Neural cell (in vitro differentiated cells): ENCODE measurements around the gene ZNF462. TPM values are rescaled to one million over a fixed set of nuclear protein-coding genes. Genes with fewer than 3 reads are reported as not detected.

Experiments used
- H2AFZ ChIP-seq: fragments of 200-600, 300-800 bp; sonication (generic), shearing (Covaris generic); 2 replicates; pipeline ENCODE4 v1.6.0; 2014; ENCODE audit warnings: low read depth, mild to moderate bottlenecking, antibody characterized with exemption, low read length, moderate library complexity
- H3F3A ChIP-seq: fragments of 200-600 bp; shearing (Covaris generic); 2 replicates; pipeline ENCODE4 v1.6.1; 2016; ENCODE audit warnings: mild to moderate bottlenecking, moderate library complexity, mixed read lengths, antibody characterized with exemption, low read length; ENCODE audit not compliant: insufficient read depth, poor library complexity, severe bottlenecking
- H3K27ac ChIP-seq: fragments of 200-600, 300-800 bp; sonication (generic), shearing (Covaris generic); 2 replicates; pipeline ENCODE4 v1.5.1; 2014; ENCODE audit warnings: mild to moderate bottlenecking, low read length, moderate library complexity
- H3K27me3 ChIP-seq: fragments of 300-800, 200-600 bp; sonication (generic), shearing (Covaris generic); 2 replicates; pipeline ENCODE4 v1.6.0; 2014; ENCODE audit warnings: mild to moderate bottlenecking, low read depth, low read length, moderate library complexity; ENCODE audit not compliant: insufficient read depth
- H3K36me3 ChIP-seq: fragments of 300-800, 200-600 bp; sonication (generic), shearing (Covaris generic); 2 replicates; pipeline ENCODE4 v1.5.1; 2014; ENCODE audit warnings: mild to moderate bottlenecking, antibody characterized with exemption, low read length, moderate library complexity; ENCODE audit not compliant: insufficient read depth
- H3K4me2 ChIP-seq: fragments of 300-800, 200-600 bp; sonication (generic), shearing (Covaris generic); 2 replicates; pipeline ENCODE4 v1.6.0; 2014; ENCODE audit warnings: mild to moderate bottlenecking, low read length
- H3K4me3 ChIP-seq: fragments of 300-800, 200-600 bp; sonication (generic), shearing (Covaris generic); 2 replicates; pipeline ENCODE4 v1.5.1; 2014; ENCODE audit warnings: mild to moderate bottlenecking, low read length, moderate library complexity
- H3K79me2 ChIP-seq: fragments of 200-600 bp; shearing (Covaris generic); replicated peaks from 2 replicates; pipeline ENCODE4 v1.6.0; 2014; ENCODE audit warnings: mild to moderate bottlenecking, low read length, moderate library complexity; ENCODE audit not compliant: insufficient read depth
- H3K9ac ChIP-seq: fragments of 300-800, 200-600 bp; sonication (generic), shearing (Covaris generic); 2 replicates; pipeline ENCODE4 v1.6.1; 2016; ENCODE audit warnings: mild to moderate bottlenecking, low read length, mixed read lengths
- H3K9me2 ChIP-seq: fragments of 200-600 bp; shearing (Covaris generic); 2 replicates; pipeline ENCODE4 v1.6.1; 2016; ENCODE audit warnings: mild to moderate bottlenecking, low read length, mixed read lengths; ENCODE audit not compliant: insufficient read depth
- H3K9me3 ChIP-seq: fragments of 200-600, 300-800 bp; sonication (generic), shearing (Covaris generic); 2 replicates; pipeline ENCODE4 v1.6.1; 2016; ENCODE audit warnings: mild to moderate bottlenecking, mixed run types, low read length, moderate library complexity, mixed read lengths
- H4K20me1 ChIP-seq: fragments of 200-600 bp; shearing (Covaris generic); 2 replicates; pipeline ENCODE4 v1.6.1; 2016; ENCODE audit warnings: mild to moderate bottlenecking, mixed run types; ENCODE audit not compliant: insufficient read depth
- EP300 ChIP-seq: fragments of 450-650 bp; conservative IDR thresholded peaks from 2 replicates; pipeline ENCODE4 v1.6.1; 2014; ENCODE audit warnings: antibody characterized with exemption, mild to moderate bottlenecking, moderate library complexity; ENCODE audit not compliant: poor library complexity, severe bottlenecking
- EZH2 ChIP-seq: fragments of 200-600, 300-800 bp; shearing (Covaris generic), sonication (generic); IDR thresholded peaks from 2 replicates; pipeline ENCODE4 v1.6.1; 2014; ENCODE audit warnings: antibody characterized with exemption, low read length, borderline replicate concordance, mild to moderate bottlenecking; ENCODE audit not compliant: insufficient read depth, poor library complexity, severe bottlenecking
- MXI1 ChIP-seq: fragments of 450-650 bp; conservative IDR thresholded peaks from 2 replicates; pipeline ENCODE4 v1.6.1; 2014; ENCODE audit warnings: antibody characterized with exemption, mild to moderate bottlenecking; ENCODE audit not compliant: poor library complexity, severe bottlenecking
- POLR2AphosphoS5 ChIP-seq: IDR thresholded peaks from 2 replicates; pipeline ENCODE4 v1.6.1; 2012
- RAD21 ChIP-seq: fragments of 450-650 bp; conservative IDR thresholded peaks from 2 replicates; pipeline ENCODE4 v1.6.1; 2014; ENCODE audit warnings: antibody characterized with exemption, mild to moderate bottlenecking, moderate library complexity
- SMC3 ChIP-seq: fragments of 450-650 bp; conservative IDR thresholded peaks from 2 replicates; pipeline ENCODE4 v1.6.1; 2014; ENCODE audit warnings: antibody characterized with exemption, mild to moderate bottlenecking, moderate library complexity; ENCODE audit not compliant: poor library complexity
- TAF1 ChIP-seq: IDR thresholded peaks from 2 replicates; pipeline ENCODE4 v1.6.1; 2012; ENCODE audit warnings: low read depth
- polyA plus RNA-seq: library from polyadenylated mRNA; depleted of rRNA; stranded (reverse); fragments of >200 nt; gene quantifications from 2 replicates; pipeline ENCODE4 v1.2.3, GENCODE V29; 2014
- TF ChIP-seq, protein P1 (sequence below): fragments of 450-650 bp; IDR thresholded peaks from 2 replicates; pipeline ENCODE4 v1.5.1; 2014; ENCODE audit warnings: antibody characterized with exemption, mild to moderate bottlenecking, moderate library complexity; ENCODE audit not compliant: poor library complexity, severe bottlenecking
- TF ChIP-seq, protein P2 (sequence below): IDR thresholded peaks from 2 replicates; pipeline ENCODE4 v1.6.1; 2012; ENCODE audit warnings: borderline replicate concordance

ZNF462 gene
- polyA plus RNA-seq, 1 donor from 2014 or later, result 9.1 TPM

DNA sequence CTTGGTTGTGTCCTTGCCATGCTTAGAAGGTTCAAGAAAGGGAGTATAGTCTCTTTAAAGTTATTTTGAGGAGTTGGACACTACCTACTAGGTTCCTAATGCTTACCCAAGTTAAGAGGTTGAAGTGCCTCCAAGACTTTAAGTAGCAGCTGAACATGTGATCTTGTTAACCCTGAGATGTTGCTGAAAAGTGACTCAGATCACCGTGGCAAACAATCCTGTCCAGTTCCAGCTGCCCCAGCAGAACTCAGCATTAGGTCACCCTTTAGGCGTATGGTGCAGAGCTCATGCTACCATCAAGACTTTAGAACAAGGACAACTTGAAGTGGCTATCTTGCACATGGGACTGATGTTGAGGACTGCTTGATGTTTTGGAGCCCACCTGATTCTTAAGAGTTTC lies 22.5 kb downstream of the ZNF462 start:
- Histone ChIP-seq H3K9ac (no peak overlapping the region), H3K27me3 (no peaks in the 10 kb centered on the region), H3K4me2 (no peak overlapping the region), H3K27ac (no peak overlapping the region), H3K9me3 (no peaks in the 10 kb centered on the region), H2AFZ (no peak overlapping the region), H4K20me1 (peaks cover 3% of the 10 kb centered on the region), H3K36me3 (no peaks in the 10 kb centered on the region), H3F3A (no peaks in the 10 kb centered on the region), H3K79me2 (peaks cover 96% of the 10 kb centered on the region), H3K9me2 (no peaks in the 10 kb centered on the region), H3K4me3 (no peak overlapping the region)
- TF ChIP-seq, protein P1, sequence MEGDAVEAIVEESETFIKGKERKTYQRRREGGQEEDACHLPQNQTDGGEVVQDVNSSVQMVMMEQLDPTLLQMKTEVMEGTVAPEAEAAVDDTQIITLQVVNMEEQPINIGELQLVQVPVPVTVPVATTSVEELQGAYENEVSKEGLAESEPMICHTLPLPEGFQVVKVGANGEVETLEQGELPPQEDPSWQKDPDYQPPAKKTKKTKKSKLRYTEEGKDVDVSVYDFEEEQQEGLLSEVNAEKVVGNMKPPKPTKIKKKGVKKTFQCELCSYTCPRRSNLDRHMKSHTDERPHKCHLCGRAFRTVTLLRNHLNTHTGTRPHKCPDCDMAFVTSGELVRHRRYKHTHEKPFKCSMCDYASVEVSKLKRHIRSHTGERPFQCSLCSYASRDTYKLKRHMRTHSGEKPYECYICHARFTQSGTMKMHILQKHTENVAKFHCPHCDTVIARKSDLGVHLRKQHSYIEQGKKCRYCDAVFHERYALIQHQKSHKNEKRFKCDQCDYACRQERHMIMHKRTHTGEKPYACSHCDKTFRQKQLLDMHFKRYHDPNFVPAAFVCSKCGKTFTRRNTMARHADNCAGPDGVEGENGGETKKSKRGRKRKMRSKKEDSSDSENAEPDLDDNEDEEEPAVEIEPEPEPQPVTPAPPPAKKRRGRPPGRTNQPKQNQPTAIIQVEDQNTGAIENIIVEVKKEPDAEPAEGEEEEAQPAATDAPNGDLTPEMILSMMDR, result no peak
- TF ChIP-seq TAF1, result no peak
- TF ChIP-seq, protein P2, sequence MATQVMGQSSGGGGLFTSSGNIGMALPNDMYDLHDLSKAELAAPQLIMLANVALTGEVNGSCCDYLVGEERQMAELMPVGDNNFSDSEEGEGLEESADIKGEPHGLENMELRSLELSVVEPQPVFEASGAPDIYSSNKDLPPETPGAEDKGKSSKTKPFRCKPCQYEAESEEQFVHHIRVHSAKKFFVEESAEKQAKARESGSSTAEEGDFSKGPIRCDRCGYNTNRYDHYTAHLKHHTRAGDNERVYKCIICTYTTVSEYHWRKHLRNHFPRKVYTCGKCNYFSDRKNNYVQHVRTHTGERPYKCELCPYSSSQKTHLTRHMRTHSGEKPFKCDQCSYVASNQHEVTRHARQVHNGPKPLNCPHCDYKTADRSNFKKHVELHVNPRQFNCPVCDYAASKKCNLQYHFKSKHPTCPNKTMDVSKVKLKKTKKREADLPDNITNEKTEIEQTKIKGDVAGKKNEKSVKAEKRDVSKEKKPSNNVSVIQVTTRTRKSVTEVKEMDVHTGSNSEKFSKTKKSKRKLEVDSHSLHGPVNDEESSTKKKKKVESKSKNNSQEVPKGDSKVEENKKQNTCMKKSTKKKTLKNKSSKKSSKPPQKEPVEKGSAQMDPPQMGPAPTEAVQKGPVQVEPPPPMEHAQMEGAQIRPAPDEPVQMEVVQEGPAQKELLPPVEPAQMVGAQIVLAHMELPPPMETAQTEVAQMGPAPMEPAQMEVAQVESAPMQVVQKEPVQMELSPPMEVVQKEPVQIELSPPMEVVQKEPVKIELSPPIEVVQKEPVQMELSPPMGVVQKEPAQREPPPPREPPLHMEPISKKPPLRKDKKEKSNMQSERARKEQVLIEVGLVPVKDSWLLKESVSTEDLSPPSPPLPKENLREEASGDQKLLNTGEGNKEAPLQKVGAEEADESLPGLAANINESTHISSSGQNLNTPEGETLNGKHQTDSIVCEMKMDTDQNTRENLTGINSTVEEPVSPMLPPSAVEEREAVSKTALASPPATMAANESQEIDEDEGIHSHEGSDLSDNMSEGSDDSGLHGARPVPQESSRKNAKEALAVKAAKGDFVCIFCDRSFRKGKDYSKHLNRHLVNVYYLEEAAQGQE, result no peak
- TF ChIP-seq MXI1, result no peak
- TF ChIP-seq EZH2, result no peak
- TF ChIP-seq RAD21, result no peak
- no peak for TF ChIP-seq SMC3
- no peak for TF ChIP-seq EP300
- no peak for TF ChIP-seq POLR2AphosphoS5

DNA sequence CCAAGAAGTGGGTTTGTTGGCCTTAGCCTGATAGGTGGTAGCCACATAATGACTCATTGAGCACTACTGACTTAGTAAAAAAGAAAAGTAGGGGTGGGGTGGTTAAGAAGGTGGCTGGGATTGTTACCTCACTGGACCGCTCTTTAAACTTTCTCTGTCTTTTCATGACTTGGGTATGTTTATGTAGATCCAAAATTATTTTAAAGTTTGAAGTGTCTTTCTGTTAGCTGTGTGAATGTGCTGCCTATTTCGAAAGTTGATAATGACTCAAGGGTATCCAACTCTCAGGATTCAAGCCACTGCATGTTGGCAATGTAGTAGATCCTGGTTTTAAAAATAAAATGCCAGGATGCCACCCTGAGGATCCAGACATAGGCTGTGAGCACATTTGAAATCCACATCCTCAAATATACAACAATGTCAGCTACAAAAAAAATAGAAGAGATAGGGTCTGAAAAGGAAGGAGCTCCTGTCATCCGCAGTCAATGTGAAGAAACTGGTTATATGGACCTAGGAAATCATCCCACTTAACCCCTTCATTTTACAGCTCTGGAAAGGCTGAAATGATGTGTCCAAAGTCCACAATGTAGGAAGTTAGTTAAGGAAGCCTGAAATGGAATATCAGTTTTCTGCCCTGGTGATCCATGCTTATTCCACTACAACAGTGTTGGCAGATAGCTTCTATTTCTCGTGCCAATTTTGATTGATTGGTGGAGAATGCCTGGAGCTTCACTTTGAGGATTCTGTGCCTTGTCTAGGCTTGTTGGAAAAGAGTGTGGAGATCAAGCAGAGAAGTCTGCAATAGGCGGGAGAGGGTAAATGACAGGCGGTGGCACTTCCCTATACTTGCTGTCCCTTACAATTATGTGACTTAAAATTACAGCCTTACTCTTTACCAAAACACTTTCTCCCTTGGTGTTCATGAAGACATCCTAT lies 23.4 kb downstream of the ZNF462 start:
- TF ChIP-seq, protein P1, result no peak
- TF ChIP-seq, protein P2, result no peak
- no peak for TF ChIP-seq SMC3
- TF ChIP-seq POLR2AphosphoS5, result no peak
- TF ChIP-seq RAD21, result no peak
- no peak for TF ChIP-seq MXI1
- Histone ChIP-seq H2AFZ (no peak overlapping the region), H3K79me2 (peaks cover 96% of the 10 kb centered on the region), H4K20me1 (peaks cover 3% of the 10 kb centered on the region), H3K27me3 (no peaks in the 10 kb centered on the region), H3K36me3 (no peaks in the 10 kb centered on the region), H3K4me2 (no peak overlapping the region), H3K4me3 (no peak overlapping the region), H3F3A (no peaks in the 10 kb centered on the region), H3K9me3 (no peaks in the 10 kb centered on the region), H3K27ac (no peak overlapping the region), H3K9me2 (no peaks in the 10 kb centered on the region), H3K9ac (no peak overlapping the region)
